Neuronal stem cell (in vitro differentiated cells): ENCODE data around the gene DMKN.

Experiments
- DNase-seq: peaks from one replicate; pipeline ENCODE4 v3.0.0-alpha.2; 2013; ENCODE audit warnings: low spot score
- H2AFZ ChIP-seq: one replicate; pipeline ENCODE4 v1.6.1; 2013; ENCODE audit warnings: mild to moderate bottlenecking, low read length, inconsistent platforms
- H2AK5ac ChIP-seq: 2 replicates; pipeline ENCODE4 v1.6.1; 2013; ENCODE audit warnings: low read depth, mild to moderate bottlenecking, inconsistent platforms, low read length, moderate library complexity, mixed read lengths
- H2BK120ac ChIP-seq: 2 replicates; pipeline ENCODE4 v1.6.1; 2013; ENCODE audit warnings: low read depth, mild to moderate bottlenecking, inconsistent platforms, low read length, moderate library complexity, mixed read lengths
- H2BK12ac ChIP-seq: one replicate; pipeline ENCODE4 v1.6.1; 2013; ENCODE audit warnings: low read length, inconsistent platforms
- H2BK15ac ChIP-seq: 2 replicates; pipeline ENCODE4 v1.6.1; 2013; ENCODE audit warnings: mild to moderate bottlenecking, low read length, inconsistent platforms, mixed read lengths
- H2BK5ac ChIP-seq: one replicate; pipeline ENCODE4 v1.6.1; 2013; ENCODE audit warnings: inconsistent platforms, mild to moderate bottlenecking, low read length, moderate library complexity
- H3K14ac ChIP-seq: one replicate; pipeline ENCODE4 v1.6.1; 2013; ENCODE audit warnings: low read length, inconsistent platforms
- H3K18ac ChIP-seq: 2 replicates; pipeline ENCODE4 v1.6.1; 2013; ENCODE audit warnings: low read length, inconsistent platforms
- H3K23ac ChIP-seq: 2 replicates; pipeline ENCODE4 v1.6.1; 2013; ENCODE audit warnings: low read depth, mild to moderate bottlenecking, mixed read lengths, low read length, inconsistent platforms; ENCODE audit not compliant: poor library complexity
- H3K27ac ChIP-seq: replicated peaks from 3 replicates; pipeline ENCODE4 v1.5.1; 2013; ENCODE audit warnings: low read length, inconsistent platforms
- H3K27me3 ChIP-seq, 3 experiments: 2 replicates each; pipeline ENCODE4 v1.6.1; 2013; ENCODE audit warnings: low read length in 3 of 3, mild to moderate bottlenecking in 2 of 3, inconsistent platforms in 1 of 3, low read depth in 1 of 3, mixed read lengths in 1 of 3, moderate library complexity in 1 of 3; ENCODE audit not compliant: control insufficient read depth in 3 of 3, insufficient read depth in 3 of 3
- H3K36me3 ChIP-seq, 2 donors: replicated peaks in 1 of 2; 2 replicates each; pipeline ENCODE4 v1.6.1; 2013; ENCODE audit warnings: low read length in 2 of 2; ENCODE audit not compliant: control insufficient read depth in 2 of 2, insufficient read depth in 2 of 2
- H3K4ac ChIP-seq: 2 replicates; pipeline ENCODE4 v1.6.1; 2013; ENCODE audit warnings: inconsistent platforms, mild to moderate bottlenecking, low read length, moderate library complexity
- H3K4me1 ChIP-seq, 2 donors: 1 replicate in 1 of 2; 2 replicates in 1 of 2; pipeline ENCODE4 v1.6.1; 2013; ENCODE audit warnings: low read length in 2 of 2, low read depth in 1 of 2; ENCODE audit not compliant: control insufficient read depth in 2 of 2, insufficient read depth in 1 of 2
- H3K4me2 ChIP-seq: one replicate; pipeline ENCODE4 v1.6.1; 2013; ENCODE audit warnings: mild to moderate bottlenecking, low read length, inconsistent platforms; ENCODE audit not compliant: insufficient read depth, poor library complexity, severe bottlenecking
- H3K4me3 ChIP-seq, 2 donors: 2 replicates each; pipeline ENCODE4 v1.5.1; 2013; ENCODE audit warnings: low read length in 2 of 2, mild to moderate bottlenecking in 2 of 2, inconsistent platforms in 1 of 2, moderate library complexity in 1 of 2
- H3K79me1 ChIP-seq: one replicate; pipeline ENCODE4 v1.6.1; 2013; ENCODE audit warnings: low read depth, mild to moderate bottlenecking, inconsistent platforms, low read length, moderate library complexity
- H3K9ac ChIP-seq: one replicate; pipeline ENCODE4 v1.6.1; 2013; ENCODE audit warnings: mild to moderate bottlenecking, low read depth, low read length, inconsistent platforms; ENCODE audit not compliant: poor library complexity
- H3K9me3 ChIP-seq, 2 donors: replicated peaks in 1 of 2; 2 replicates each; pipeline versions ENCODE3 to v1.6.1; 2013; ENCODE audit warnings: low read length in 2 of 2, mild to moderate bottlenecking in 2 of 2, inconsistent platforms in 1 of 2, low read depth in 1 of 2, mixed read lengths in 1 of 2, moderate library complexity in 1 of 2; ENCODE audit not compliant: control insufficient read depth in 2 of 2, insufficient read depth in 1 of 2
- H4K8ac ChIP-seq: one replicate; pipeline ENCODE4 v1.6.1; 2013; ENCODE audit warnings: low read depth, mild to moderate bottlenecking, inconsistent platforms, low read length, moderate library complexity
- H4K91ac ChIP-seq: one replicate; pipeline ENCODE4 v1.6.1; 2013; ENCODE audit warnings: low read length, low read depth, mild to moderate bottlenecking, inconsistent platforms; ENCODE audit not compliant: poor library complexity
- WGBS, 2 donors: extraction: QIAGEN DNeasy Blood & Tissue Kit; methylation state at CpG; one replicate each; pipeline ENCODE4 v1.1.7; 2013; ENCODE audit warnings: missing lambda C conversion rate in 2 of 2, mixed read lengths in 1 of 2; ENCODE audit not compliant: insufficient read length in 2 of 2, insufficient replicate concordance in 1 of 2; ENCODE audit errors: extremely low coverage in 2 of 2; 5-methylcytosine and 5-hydroxymethylcytosine counted together

Gene DMKN

GRCh38 chr19:35516310-35516709, 2.9 kb upstream of the DMKN start:
- no peaks in the 10 kb centered on the region for H3K79me1 ChIP-seq
- H2BK15ac ChIP-seq = no peak overlapping the region
- H3K4me3 ChIP-seq = no peak overlapping the region
- WGBS, 2 donors = no CpG with 5 or more reads among the region's 3 CpGs
- H3K18ac ChIP-seq = no peak overlapping the region
- no peak overlapping the region for H2BK12ac ChIP-seq
- H4K91ac ChIP-seq = no peak overlapping the region
- no peak overlapping the region for H3K27ac ChIP-seq
- H3K27me3 ChIP-seq = peaks cover 0 to 44% (median 3%) of the 10 kb centered on the region in 3 experiments
- H2AFZ ChIP-seq = no peak overlapping the region
- no peak overlapping the region for H3K23ac ChIP-seq
- peaks cover 4 to 11% of the 10 kb centered on the region in 2 donors for H3K4me1 ChIP-seq
- no peak overlapping the region for H2AK5ac ChIP-seq
- H3K36me3 ChIP-seq = no peaks in the 10 kb centered on the region
- H3K14ac ChIP-seq = no peak overlapping the region
- no peaks in the 10 kb centered on the region for H3K9me3 ChIP-seq
- H4K8ac ChIP-seq = no peak overlapping the region
- H2BK120ac ChIP-seq = no peak overlapping the region
- no peak overlapping the region for H3K4ac ChIP-seq
- DNase-seq = no peak
- H3K9ac ChIP-seq = no peak overlapping the region
- H3K4me2 ChIP-seq = no peak overlapping the region
- H2BK5ac ChIP-seq = no peak overlapping the region

- Histone ChIP-seq H3K4me1 (peaks cover 3 to 12% of the 10 kb centered on the region in 2 donors), H2AFZ (peak overlapping the region; percentile 47), H3K27ac (no peak overlapping the region), H2BK12ac (no peak overlapping the region), H3K18ac (peak overlapping the region; percentile 83), H4K91ac (no peak overlapping the region), H3K36me3 (no peaks in the 10 kb centered on the region), H3K4ac (no peak overlapping the region), H3K4me2 (peak overlapping the region; percentile 33), H4K8ac (no peak overlapping the region), H3K9ac (peak overlapping the region; percentile 70), H3K23ac (peak overlapping the region; percentile 55), H3K4me3 (no peak overlapping the region), H2AK5ac (peak overlapping the region; percentile 95), H3K9me3 (no peaks in the 10 kb centered on the region), H2BK5ac (no peak overlapping the region), H3K27me3 (peaks cover 0 to 59% (median 3%) of the 10 kb centered on the region in 3 experiments), H2BK15ac (peak overlapping the region; percentile 55), H3K14ac (peak overlapping the region; percentile 82), H2BK120ac (no peak overlapping the region), H3K79me1 (no peaks in the 10 kb centered on the region)
- no peak for DNase-seq
- WGBS, 2 donors = no CpG with 5 or more reads among the region's 20 CpGs
Measured at GRCh38 chr19:35514282-35514809, 897 bp upstream of the DMKN start.

- peak overlapping the region; percentile 4 for H4K8ac ChIP-seq
- H3K4ac ChIP-seq = no peak overlapping the region
- no peak overlapping the region for H2BK120ac ChIP-seq
- H2AFZ ChIP-seq = no peak overlapping the region
- H3K4me3 ChIP-seq = no peak overlapping the region
- no peaks in the 10 kb centered on the region for H3K79me1 ChIP-seq
- no peak overlapping the region for H4K91ac ChIP-seq
- H3K9ac ChIP-seq = peak overlapping the region; percentile 44
- peak overlapping the region; percentile 95 for H2AK5ac ChIP-seq
- H3K4me1 ChIP-seq = peaks cover 3 to 12% of the 10 kb centered on the region in 2 donors
- peak overlapping the region; percentile 78 for H2BK5ac ChIP-seq
- peak overlapping the region; percentile 34 for H2BK15ac ChIP-seq
- H3K14ac ChIP-seq = peak overlapping the region; percentile 39
- H3K23ac ChIP-seq = peak overlapping the region; percentile 87
- peaks cover 0 to 69% (median 3%) of the 10 kb centered on the region in 3 experiments for H3K27me3 ChIP-seq
- H2BK12ac ChIP-seq = no peak overlapping the region
- WGBS, 2 donors = no CpG with 5 or more reads among the region's 15 CpGs
- H3K36me3 ChIP-seq = no peaks in the 10 kb centered on the region
- no peaks in the 10 kb centered on the region for H3K9me3 ChIP-seq
- no peak overlapping the region for H3K27ac ChIP-seq
- H3K18ac ChIP-seq = peak overlapping the region; percentile 57
- no peak for DNase-seq
- no peak overlapping the region for H3K4me2 ChIP-seq
Measured at GRCh38 chr19:35512831-35513627, 420 bp downstream of the DMKN start.

GRCh38 chr19:35511337-35511736, 2.1 kb downstream of the DMKN start:
- no peak overlapping the region for H3K27ac ChIP-seq
- peak overlapping the region; percentile 85 for H2AK5ac ChIP-seq
- H2AFZ ChIP-seq = no peak overlapping the region
- no peak overlapping the region for H3K18ac ChIP-seq
- H4K91ac ChIP-seq = no peak overlapping the region
- no peak overlapping the region for H2BK5ac ChIP-seq
- H3K23ac ChIP-seq = peak overlapping the region; percentile 97
- no peaks in the 10 kb centered on the region for H3K36me3 ChIP-seq
- H3K4me3 ChIP-seq = no peak overlapping the region
- H3K4ac ChIP-seq = no peak overlapping the region
- peak overlapping the region; percentile 31 for H3K14ac ChIP-seq
- H3K9ac ChIP-seq = peak overlapping the region; percentile 34
- no peak for DNase-seq
- peak overlapping the region; percentile 76 for H2BK15ac ChIP-seq
- no peaks in the 10 kb centered on the region for H3K79me1 ChIP-seq
- no peak overlapping the region for H4K8ac ChIP-seq
- H2BK120ac ChIP-seq = no peak overlapping the region
- H3K27me3 ChIP-seq = peaks cover 0 to 85% (median 3%) of the 10 kb centered on the region in 3 experiments
- WGBS, 2 donors = no CpG with 5 or more reads among the region's 7 CpGs
- no peaks in the 10 kb centered on the region for H3K9me3 ChIP-seq
- no peak overlapping the region for H3K4me2 ChIP-seq
- H3K4me1 ChIP-seq = peaks cover 3 to 12% of the 10 kb centered on the region in 2 donors
- H2BK12ac ChIP-seq = peak overlapping the region; percentile 77
